ENCODE data around the gene SMAP1.

GRCh38 chr6:70707893-70708292 lies 40.2 kb downstream of the SMAP1 start:
- TF ChIP-seq POLR2AphosphoS5 (IDR thresholded peaks at IDR 0.05; ENCODE audit: low read depth, low read length), result no peak
- TF ChIP-seq, protein P1, sequence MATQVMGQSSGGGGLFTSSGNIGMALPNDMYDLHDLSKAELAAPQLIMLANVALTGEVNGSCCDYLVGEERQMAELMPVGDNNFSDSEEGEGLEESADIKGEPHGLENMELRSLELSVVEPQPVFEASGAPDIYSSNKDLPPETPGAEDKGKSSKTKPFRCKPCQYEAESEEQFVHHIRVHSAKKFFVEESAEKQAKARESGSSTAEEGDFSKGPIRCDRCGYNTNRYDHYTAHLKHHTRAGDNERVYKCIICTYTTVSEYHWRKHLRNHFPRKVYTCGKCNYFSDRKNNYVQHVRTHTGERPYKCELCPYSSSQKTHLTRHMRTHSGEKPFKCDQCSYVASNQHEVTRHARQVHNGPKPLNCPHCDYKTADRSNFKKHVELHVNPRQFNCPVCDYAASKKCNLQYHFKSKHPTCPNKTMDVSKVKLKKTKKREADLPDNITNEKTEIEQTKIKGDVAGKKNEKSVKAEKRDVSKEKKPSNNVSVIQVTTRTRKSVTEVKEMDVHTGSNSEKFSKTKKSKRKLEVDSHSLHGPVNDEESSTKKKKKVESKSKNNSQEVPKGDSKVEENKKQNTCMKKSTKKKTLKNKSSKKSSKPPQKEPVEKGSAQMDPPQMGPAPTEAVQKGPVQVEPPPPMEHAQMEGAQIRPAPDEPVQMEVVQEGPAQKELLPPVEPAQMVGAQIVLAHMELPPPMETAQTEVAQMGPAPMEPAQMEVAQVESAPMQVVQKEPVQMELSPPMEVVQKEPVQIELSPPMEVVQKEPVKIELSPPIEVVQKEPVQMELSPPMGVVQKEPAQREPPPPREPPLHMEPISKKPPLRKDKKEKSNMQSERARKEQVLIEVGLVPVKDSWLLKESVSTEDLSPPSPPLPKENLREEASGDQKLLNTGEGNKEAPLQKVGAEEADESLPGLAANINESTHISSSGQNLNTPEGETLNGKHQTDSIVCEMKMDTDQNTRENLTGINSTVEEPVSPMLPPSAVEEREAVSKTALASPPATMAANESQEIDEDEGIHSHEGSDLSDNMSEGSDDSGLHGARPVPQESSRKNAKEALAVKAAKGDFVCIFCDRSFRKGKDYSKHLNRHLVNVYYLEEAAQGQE (IDR thresholded peaks at IDR 0.05; ENCODE audit: insufficient read depth in 1 of 2, low read depth in 2 of 2, low read length in 2 of 2), result no peak
- no peak for TF ChIP-seq TAF1 (IDR thresholded peaks at IDR 0.05; ENCODE audit: borderline replicate concordance, insufficient read depth, low read length)

All from PFSK-1 (cell line).